Muscle layer of colon (tissue), 2 donors: Measurements from ENCODE around the gene SLCO2A1.

Experiments used
- H3K27ac ChIP-seq: one replicate; pipeline ENCODE4 v1.7.0; 2013; ENCODE audit warnings: low read depth, mild to moderate bottlenecking, low read length, moderate library complexity
- H3K27me3 ChIP-seq, 2 donors: one replicate each; pipeline ENCODE4 v1.7.0; 2013; ENCODE audit warnings: low read length in 2 of 2, mild to moderate bottlenecking in 2 of 2; ENCODE audit not compliant: insufficient read depth in 2 of 2, control insufficient read depth in 1 of 2
- H3K36me3 ChIP-seq: one replicate; pipeline ENCODE4 v1.7.0; 2013; ENCODE audit warnings: mild to moderate bottlenecking, low read length; ENCODE audit not compliant: insufficient read depth
- H3K4me1 ChIP-seq: one replicate; pipeline ENCODE4 v1.7.0; 2013; ENCODE audit warnings: mild to moderate bottlenecking, low read length; ENCODE audit not compliant: insufficient read depth
- H3K4me3 ChIP-seq, 2 donors: one replicate each; pipeline ENCODE4 v1.7.0; 2013; ENCODE audit warnings: low read length in 2 of 2, low read depth in 1 of 2, mild to moderate bottlenecking in 1 of 2, moderate library complexity in 1 of 2
- H3K9ac ChIP-seq: one replicate; pipeline ENCODE4 v1.7.0; 2013; ENCODE audit warnings: low read length
- H3K9me3 ChIP-seq: one replicate; pipeline ENCODE4 v1.7.0; 2013; ENCODE audit warnings: mild to moderate bottlenecking, low read length
- donor health status: abdominal sarcoma.
- donor health status: Adenocarcinoma of cecum.

The SLCO2A1 gene

DNA sequence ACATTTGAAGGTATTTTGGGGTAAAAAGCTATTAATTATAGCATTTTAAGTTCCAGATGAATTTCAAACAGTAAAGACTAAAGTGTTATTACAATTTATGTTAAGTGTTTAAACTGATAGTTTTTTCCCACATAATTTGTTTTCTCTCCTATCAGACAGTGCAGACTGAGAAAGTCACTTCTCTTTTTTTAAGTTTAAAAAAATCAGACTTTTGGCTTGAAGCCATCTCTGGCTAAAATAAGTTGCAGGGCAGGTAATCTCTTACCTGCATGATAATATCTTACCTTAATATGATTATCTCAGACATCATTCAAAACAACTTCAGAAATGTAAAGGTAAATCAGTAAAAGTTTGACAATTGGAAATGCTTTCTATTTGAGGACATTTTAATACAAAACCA is 112.6 kb downstream of the SLCO2A1 start:
- Histone ChIP-seq H3K4me1 (no peaks in the 10 kb centered on the region), H3K9ac (no peak overlapping the region), H3K9me3 (no peaks in the 10 kb centered on the region)

DNA sequence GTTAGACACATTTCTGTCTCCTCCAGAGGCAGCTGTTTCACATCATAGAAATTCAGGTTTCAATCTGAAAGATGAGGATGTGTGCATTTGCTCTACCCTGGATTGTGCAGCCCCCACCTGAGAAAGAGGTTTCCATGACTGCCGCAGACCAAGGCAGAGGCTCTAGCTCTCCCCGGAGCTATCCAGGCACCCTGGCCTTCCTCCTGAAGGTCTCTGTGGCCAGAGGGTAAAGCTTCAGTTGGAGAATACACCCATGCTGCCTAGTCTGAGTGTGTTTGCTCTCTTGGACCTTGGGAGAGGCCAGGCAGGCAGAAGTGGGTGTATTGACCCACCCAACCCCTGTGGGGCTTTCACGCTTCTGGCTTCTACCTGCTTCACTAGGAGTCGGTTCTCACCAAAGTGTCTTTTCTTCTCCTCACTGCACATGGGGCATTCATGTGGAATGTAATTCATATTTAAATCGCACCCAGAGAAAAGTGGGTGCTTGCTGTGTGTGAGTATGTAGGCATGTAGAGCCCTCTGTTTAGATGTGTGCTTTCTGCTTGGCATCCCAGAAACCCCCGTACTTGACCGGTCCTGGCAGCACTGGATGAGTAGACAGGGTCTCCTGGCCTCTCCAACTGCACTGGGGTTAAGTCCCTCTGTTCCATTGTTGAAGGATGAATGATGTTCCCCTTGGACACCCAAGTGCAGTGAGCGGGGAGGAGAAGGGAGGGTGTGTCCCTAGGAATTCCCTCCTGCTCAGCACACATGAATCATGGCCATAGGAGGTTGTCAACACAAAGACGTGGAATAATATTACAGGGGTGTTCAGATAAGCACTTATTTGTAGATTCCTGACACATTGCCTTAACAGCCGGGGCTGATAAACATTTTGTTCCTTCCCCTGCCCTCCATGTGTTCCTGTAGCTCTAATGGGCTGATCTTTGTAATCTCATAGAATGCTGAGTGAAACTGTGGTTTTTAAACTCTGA is 113.8 kb downstream of the SLCO2A1 start:
- Histone ChIP-seq H3K9ac (no peak overlapping the region), H3K36me3 (no peaks in the 10 kb centered on the region), H3K4me3 (no peak overlapping the region), H3K27ac (no peak overlapping the region), H3K4me1 (no peaks in the 10 kb centered on the region), H3K27me3 (peaks cover 0 to 4% of the 10 kb centered on the region in 2 donors), H3K9me3 (no peaks in the 10 kb centered on the region)

More for the DNA sequence above, 112.6 kb downstream of the SLCO2A1 start:
- no peaks in the 10 kb centered on the region for H3K36me3 ChIP-seq
- peaks cover 0 to 4% of the 10 kb centered on the region in 2 donors for H3K27me3 ChIP-seq
- H3K4me3 ChIP-seq = no peak overlapping the region
- H3K27ac ChIP-seq = no peak overlapping the region

DNA sequence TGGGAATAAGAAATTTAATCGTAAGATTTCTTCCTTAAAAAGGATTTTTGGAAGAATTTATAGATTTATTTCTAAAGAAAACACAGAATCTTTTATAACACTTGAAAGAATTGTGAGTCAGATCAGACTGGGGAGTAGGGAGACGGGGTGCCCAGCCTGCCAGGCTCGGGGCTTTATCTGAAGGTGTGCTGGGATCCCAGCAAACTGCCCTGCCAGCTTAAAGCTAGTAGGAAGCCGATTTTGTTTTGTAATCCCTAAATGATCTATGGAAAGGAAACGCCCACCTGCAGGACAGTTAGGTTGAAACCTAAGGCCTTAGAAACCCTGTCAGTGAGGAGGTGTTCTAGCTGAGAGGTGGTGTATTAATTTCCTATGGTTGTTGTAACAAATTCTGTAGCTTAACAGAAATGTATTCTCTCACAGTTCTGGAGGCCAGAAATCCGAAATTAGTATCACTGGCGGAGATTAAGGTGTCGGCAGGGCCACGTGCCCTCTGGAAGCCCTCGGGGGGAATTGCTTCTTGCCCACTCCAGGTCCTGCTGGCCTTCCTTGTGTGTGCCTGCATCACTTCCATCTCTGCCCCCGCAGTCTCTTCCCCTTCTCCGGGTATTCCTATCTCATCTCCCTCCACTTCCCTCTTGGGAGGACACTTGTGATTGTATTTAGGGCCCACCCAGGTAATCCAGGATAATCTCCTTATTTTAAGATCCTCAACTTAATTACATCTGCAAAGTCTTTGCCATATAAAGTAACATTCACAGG is 114.7 kb downstream of the SLCO2A1 start:
- peaks cover 0 to 4% of the 10 kb centered on the region in 2 donors for H3K27me3 ChIP-seq
- no peaks in the 10 kb centered on the region for H3K9me3 ChIP-seq
- no peak overlapping the region for H3K4me3 ChIP-seq
- no peak overlapping the region for H3K27ac ChIP-seq
- H3K9ac ChIP-seq = no peak overlapping the region
- no peaks in the 10 kb centered on the region for H3K36me3 ChIP-seq
- H3K4me1 ChIP-seq = no peaks in the 10 kb centered on the region

DNA sequence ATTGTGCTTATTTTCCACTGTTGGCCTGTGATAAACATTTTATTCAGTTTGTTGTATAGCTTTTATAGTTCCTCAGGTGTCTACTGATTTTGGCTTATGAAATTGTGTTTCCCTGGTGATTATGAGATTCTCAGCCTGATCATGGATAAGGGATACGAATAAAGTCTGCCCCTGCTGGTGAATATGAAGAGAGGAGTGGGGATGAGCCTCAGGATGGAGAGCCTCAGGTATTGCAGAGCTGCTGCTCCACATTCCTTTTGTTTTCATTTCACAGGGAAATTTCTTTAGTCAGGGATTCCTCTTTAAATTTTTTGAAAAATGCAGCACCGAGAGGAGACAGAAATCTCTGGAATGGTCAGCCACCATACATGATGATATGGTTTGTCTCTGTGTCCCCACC is 119.3 kb downstream of the SLCO2A1 start:
- Histone ChIP-seq H3K4me1 (no peaks in the 10 kb centered on the region), H3K9me3 (no peaks in the 10 kb centered on the region), H3K4me3 (no peak overlapping the region), H3K27me3 (peaks cover 0 to 4% of the 10 kb centered on the region in 2 donors), H3K36me3 (no peaks in the 10 kb centered on the region), H3K9ac (no peak overlapping the region), H3K27ac (no peak overlapping the region)

DNA sequence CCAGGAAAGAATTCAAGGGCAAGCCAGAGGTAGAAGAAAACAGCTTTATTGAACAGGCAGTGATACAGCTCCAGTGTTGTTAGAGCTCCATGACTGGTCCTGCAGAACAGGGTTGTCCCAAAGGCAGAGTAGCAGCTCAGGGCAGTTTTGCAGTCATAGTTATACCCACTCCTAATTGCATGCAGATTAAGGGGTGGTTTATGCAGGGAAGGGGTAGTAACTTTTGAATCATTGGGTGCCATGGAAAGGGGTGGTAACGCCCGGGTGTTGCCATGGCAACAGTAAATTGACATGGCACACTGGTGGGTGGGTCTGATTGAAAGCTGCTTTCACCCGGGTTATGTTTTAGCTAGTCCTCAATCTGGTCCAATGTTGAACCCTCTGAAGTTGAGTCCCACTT is 124.3 kb downstream of the SLCO2A1 start:
- Histone ChIP-seq H3K27ac (no peak overlapping the region), H3K9me3 (no peaks in the 10 kb centered on the region), H3K27me3 (no peaks in the 10 kb centered on the region), H3K4me1 (no peaks in the 10 kb centered on the region), H3K36me3 (no peaks in the 10 kb centered on the region), H3K9ac (no peak overlapping the region), H3K4me3 (no peak overlapping the region)

DNA sequence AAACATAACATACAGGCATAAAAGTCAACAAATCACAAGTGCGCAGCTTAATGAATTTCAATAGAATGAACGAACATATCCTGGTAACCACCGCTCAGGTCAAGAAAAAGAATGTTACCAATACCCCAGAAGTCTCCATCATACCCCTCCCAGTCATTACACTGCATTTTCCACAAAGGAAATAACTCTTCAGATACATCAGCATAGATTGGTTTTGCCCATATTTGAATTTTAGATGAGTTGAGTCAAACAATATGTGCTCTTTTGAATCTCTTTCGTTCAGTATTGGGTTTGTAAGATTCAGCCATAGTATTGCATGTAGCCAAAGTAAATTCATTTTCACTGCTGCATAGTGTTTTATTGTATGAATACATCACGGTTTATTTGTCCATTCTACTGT is 127.9 kb downstream of the SLCO2A1 start:
- no peaks in the 10 kb centered on the region for H3K4me1 ChIP-seq
- H3K9ac ChIP-seq = no peak overlapping the region
- no peak overlapping the region for H3K27ac ChIP-seq
- no peak overlapping the region for H3K4me3 ChIP-seq
- no peaks in the 10 kb centered on the region for H3K36me3 ChIP-seq
- H3K9me3 ChIP-seq = no peaks in the 10 kb centered on the region
- no peaks in the 10 kb centered on the region for H3K27me3 ChIP-seq

DNA sequence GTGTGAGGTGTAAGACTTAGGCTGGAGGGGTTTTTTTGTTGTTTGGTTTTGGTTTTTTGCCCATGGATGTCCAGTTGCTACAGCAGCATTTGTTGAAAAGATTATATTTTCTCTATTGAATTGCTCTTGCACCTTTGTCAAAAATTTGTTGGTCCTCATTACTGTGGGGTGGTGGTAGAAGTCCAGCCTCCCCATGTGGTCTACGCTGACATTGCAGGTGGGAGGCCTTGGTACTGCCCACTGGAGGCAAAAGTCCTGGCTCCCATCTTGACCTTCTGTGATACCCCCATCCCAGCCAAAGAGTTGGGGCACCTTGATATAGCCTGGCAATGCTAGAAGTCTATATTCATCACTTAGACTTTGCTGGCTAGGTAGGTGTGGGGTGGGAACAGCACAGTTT is 128.6 kb downstream of the SLCO2A1 start:
- H3K4me1 ChIP-seq = no peaks in the 10 kb centered on the region
- no peak overlapping the region for H3K4me3 ChIP-seq
- no peak overlapping the region for H3K27ac ChIP-seq
- no peaks in the 10 kb centered on the region for H3K36me3 ChIP-seq
- H3K27me3 ChIP-seq = no peaks in the 10 kb centered on the region
- H3K9me3 ChIP-seq = no peaks in the 10 kb centered on the region
- H3K9ac ChIP-seq = no peak overlapping the region

DNA sequence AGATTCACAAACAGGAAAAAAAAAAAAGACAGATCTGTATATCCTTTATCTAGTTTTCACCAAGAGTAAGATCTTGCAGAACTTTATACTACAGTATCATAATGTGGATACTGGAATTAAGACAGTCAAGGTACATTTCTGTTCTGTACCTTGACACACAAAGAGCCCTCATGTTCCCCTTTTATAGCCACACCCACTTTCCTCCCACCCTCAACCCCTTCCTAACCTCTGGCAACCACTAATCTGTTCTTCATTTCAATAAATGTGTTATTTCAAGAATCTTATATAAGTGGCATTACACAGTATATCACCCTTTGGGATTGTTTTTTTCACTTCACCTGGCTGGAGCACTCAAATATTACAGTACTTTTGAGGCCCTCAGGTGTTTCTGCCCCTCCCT is 130.4 kb downstream of the SLCO2A1 start:
- Histone ChIP-seq H3K27ac (no peak overlapping the region), H3K4me1 (no peaks in the 10 kb centered on the region), H3K9ac (no peak overlapping the region), H3K27me3 (no peaks in the 10 kb centered on the region), H3K9me3 (no peaks in the 10 kb centered on the region), H3K36me3 (no peaks in the 10 kb centered on the region), H3K4me3 (no peak overlapping the region)

DNA sequence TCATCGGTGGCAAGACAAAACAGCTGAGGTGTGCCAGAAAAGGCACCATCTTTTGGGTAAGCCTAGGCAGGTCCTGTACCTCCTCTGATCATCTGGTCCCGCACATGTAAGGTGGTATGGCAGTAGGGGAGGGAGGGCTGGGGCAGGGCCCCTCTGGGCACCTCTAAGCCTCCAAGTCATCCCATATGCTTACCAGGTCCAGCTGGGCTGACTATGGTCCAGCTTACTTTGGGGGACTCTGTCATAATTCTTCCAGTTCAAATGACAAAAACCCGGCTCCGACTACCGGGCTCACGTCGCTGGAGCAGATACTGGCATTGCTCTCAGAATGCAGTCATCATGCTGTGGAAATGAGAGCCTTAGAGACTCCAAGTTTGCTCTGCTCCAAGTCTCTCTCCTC is 132.2 kb downstream of the SLCO2A1 start:
- no peaks in the 10 kb centered on the region for H3K36me3 ChIP-seq
- no peaks in the 10 kb centered on the region for H3K4me1 ChIP-seq
- no peak overlapping the region for H3K4me3 ChIP-seq
- H3K9ac ChIP-seq = no peak overlapping the region
- no peak overlapping the region for H3K27ac ChIP-seq
- no peaks in the 10 kb centered on the region for H3K27me3 ChIP-seq
- H3K9me3 ChIP-seq = no peaks in the 10 kb centered on the region

DNA sequence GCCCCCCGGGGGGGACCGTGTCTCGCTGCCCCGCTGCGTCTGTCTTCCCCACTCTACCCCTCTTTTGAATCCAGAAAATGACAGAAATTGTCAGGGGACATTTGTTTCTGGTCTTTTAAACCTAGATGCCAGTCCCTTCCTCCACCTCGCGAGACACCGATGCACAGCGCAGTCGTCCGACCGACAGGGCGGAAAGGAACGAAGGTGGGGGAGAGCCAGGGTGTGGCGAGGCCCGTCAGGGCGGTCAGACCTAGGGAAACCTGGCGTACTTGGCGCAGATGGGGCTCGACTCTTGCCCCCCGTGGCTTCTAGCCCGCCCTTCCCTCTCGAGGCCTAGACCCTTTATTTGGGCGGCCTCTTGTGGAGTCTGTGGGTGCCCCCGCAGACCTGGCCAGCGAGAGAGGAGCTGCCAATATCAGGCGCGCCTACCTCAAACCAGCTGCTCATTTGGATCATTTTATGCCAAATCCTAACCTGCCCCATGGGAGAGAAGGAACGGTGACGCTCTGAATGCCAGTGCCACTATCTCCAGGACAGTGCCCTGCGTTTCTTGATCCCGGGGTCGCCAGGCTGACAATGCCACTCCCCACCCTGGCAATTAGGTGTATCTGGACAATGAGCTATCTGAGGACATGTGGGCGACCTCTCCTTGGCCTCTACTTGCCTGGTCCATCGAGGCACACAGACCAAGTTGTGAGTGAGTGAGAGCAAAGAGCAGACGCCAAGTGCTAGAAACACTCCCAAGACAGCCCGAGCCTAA is 133.5 kb downstream of the SLCO2A1 start:
- Histone ChIP-seq H3K27ac (peak overlapping the region; percentile 22), H3K4me1 (no peaks in the 10 kb centered on the region), H3K9ac (peak overlapping the region; percentile 49), H3K36me3 (no peaks in the 10 kb centered on the region), H3K27me3 (no peaks in the 10 kb centered on the region), H3K9me3 (no peaks in the 10 kb centered on the region), H3K4me3 (peak overlapping the region; percentile 75 to 89)
